Right cardiac atrium (tissue), 5 donors: ENCODE data around the gene SLC15A2. TPM values are rescaled to one million over a fixed set of nuclear protein-coding genes. Genes with fewer than 3 reads are reported as not detected.
"Not testable (repeated sequence)": the region's sequence is repeated elsewhere in the genome, so short reads cannot be mapped to it uniquely, and the experiment has no call there.

Experiments used
- ATAC-seq, 2 donors: fragments of 200-7000 bp; cut with Tn5 transposase; one replicate each; pipeline versions ENCODE4 v1.8.0 to v1.9.1; 2020; ENCODE audit warnings: moderate library complexity in 2 of 2, mild to moderate bottlenecking in 1 of 2
- DNase-seq, 3 donors: peaks; one replicate each; pipeline ENCODE4 v3.0.0-alpha.2; 2020
- H3K27ac ChIP-seq: one replicate; pipeline ENCODE4 v1.5.1; 2013; ENCODE audit warnings: mild to moderate bottlenecking, low read length, control low read depth, moderate library complexity
- H3K27me3 ChIP-seq: one replicate; pipeline ENCODE4 v1.6.1; 2013; ENCODE audit not compliant: control insufficient read depth, insufficient read depth
- H3K4me1 ChIP-seq: one replicate; pipeline ENCODE4 v1.6.1; 2013; ENCODE audit warnings: low read length; ENCODE audit not compliant: control insufficient read depth, insufficient read depth
- H3K4me3 ChIP-seq: one replicate; pipeline ENCODE4 v1.5.1; 2013; ENCODE audit warnings: low read length, control low read depth
- H3K9me3 ChIP-seq: one replicate; pipeline ENCODE4 v1.6.1; 2013; ENCODE audit warnings: low read length; ENCODE audit not compliant: control insufficient read depth
- WGBS: extraction: QIAGEN DNeasy Blood & Tissue Kit; methylation state at CpG from one replicate; pipeline ENCODE4 v1.1.7; 2013; 5-methylcytosine and 5-hydroxymethylcytosine counted together
- intact Hi-C, 4 donors: fragments of 100-400 bp; cut with DNase I; formaldehyde crosslinking; loops; one replicate each; pipeline versions ENCODE4 v1.11.0 to v1.14.0; 2022 to 2023
- long read RNA-seq, 4 donors: library from polyadenylated mRNA; unstranded; transcript quantifications; one replicate each; pipeline ENCODE4 v2.0.0, GENCODE V29; 2020 to 2021
- polyA plus RNA-seq: library from polyadenylated mRNA; stranded (reverse); fragments of 200-250 nt; gene quantifications from one replicate; pipeline ENCODE4 v1.2.3, GENCODE V29; 2013
- total RNA-seq, 4 donors: library from RNA; stranded (reverse); fragmentation: NEBNext Ultra II Directional; extraction: Animal tissue kit (Norgen Biotek cat#: 25700); gene quantifications; one replicate each; pipeline ENCODE4 v1.2.1, GENCODE V29; 2021
- donor health status: healthy with polysubstance abuse.
- donor health status: DM: no; HTN: yes; CAD: no.
- donor health status: DM: no; HTN: no; CAD: no.
- donor health status: DM: no; HTN: yes; CAD: no; lungs with severe emphysema.
- donor health status: DM: yes; HTN: yes; CAD: no.

SLC15A2 gene
- 1 to 10 TPM in 3 of 4 donors, under 1 TPM in 1; 0.56 to 8.5 (median 6.6) TPM for total RNA-seq
- polyA plus RNA-seq = 1.4 TPM
- long read RNA-seq, donor 1, full-length matches to known transcripts = 3 of 13 reads
- long read RNA-seq, donor 1, partial matches to known transcripts = 0 of 13 reads
- long read RNA-seq, donor 1, other reads (novel, unspliced or antisense) = 10 of 13 reads
- long read RNA-seq, donor 2, full-length matches to known transcripts = 1 of 1 reads
- long read RNA-seq, donor 2, partial matches to known transcripts = 0 of 1 reads
- long read RNA-seq, donor 2, other reads (novel, unspliced or antisense) = 0 of 1 reads
- long read RNA-seq, donor 3 = 0 reads
- long read RNA-seq, donor 4, partial matches to known transcripts = 0 of 2 reads
- long read RNA-seq, donor 4, other reads (novel, unspliced or antisense) = 2 of 2 reads

- 17% methylated on average over 3 of the region's 3 CpGs for WGBS
- Histone ChIP-seq H3K4me3 (no peak within 1 kb of the TSS), H3K9me3 (no peaks in the 10 kb centered on the region), H3K27ac (no peak within 1 kb of the TSS), H3K4me1 (peaks cover 2% of the 10 kb centered on the region), H3K27me3 (no peaks in the 10 kb centered on the region)
- intact Hi-C loops = no loop called here
- peak; percentile 37 to 78 (median 52) for DNase-seq
- peak; percentile 69 to 89 for ATAC-seq
Observed at GRCh38 chr3:121894301-121894990, at the start of gene SLC15A2. TSS of gene SLC15A2 (plus strand) at chr3:121894401. CDS start at chr3:121894477, 76 bp downstream.

- H3K27me3 ChIP-seq = no peaks in the 10 kb centered on the region
- no peaks in the 10 kb centered on the region for H3K9me3 ChIP-seq
- intact Hi-C loops = no loop called here
- no peak for DNase-seq
- ATAC-seq = no peak
- WGBS = 95% methylated on average over 7 of the region's 7 CpGs
- H3K27ac ChIP-seq = no peak overlapping the region
- no peak overlapping the region for H3K4me3 ChIP-seq
- no peaks in the 10 kb centered on the region for H3K4me1 ChIP-seq
Observed at GRCh38 chr3:121844892-121845291, 49.3 kb upstream of the SLC15A2 start.

- H3K27ac ChIP-seq = no peak overlapping the region
- H3K9me3 ChIP-seq = no peaks in the 10 kb centered on the region
- ATAC-seq = no peak
- no peak for DNase-seq
- H3K27me3 ChIP-seq = no peaks in the 10 kb centered on the region
- WGBS = 90% methylated on average over 2 of the region's 2 CpGs
- no peaks in the 10 kb centered on the region for H3K4me1 ChIP-seq
- H3K4me3 ChIP-seq = no peak overlapping the region
- intact Hi-C loops = no loop called here
Observed at GRCh38 chr3:121852256-121852655, 41.9 kb upstream of the SLC15A2 start.

GRCh38 chr3:121855555-121855954 lies 38.6 kb upstream of the SLC15A2 start:
- ATAC-seq (no peak), DNase-seq (no peak)
- Histone ChIP-seq H3K27me3 (no peaks in the 10 kb centered on the region), H3K4me1 (no peaks in the 10 kb centered on the region), H3K4me3 (no peak overlapping the region), H3K9me3 (no peaks in the 10 kb centered on the region), H3K27ac (no peak overlapping the region)
- intact Hi-C loops = no loop called here
- 38% methylated on average over 5 of the region's 5 CpGs for WGBS

GRCh38 chr3:121857778-121858177 lies 36.4 kb upstream of the SLC15A2 start:
- H3K9me3 ChIP-seq, H3K4me3 ChIP-seq, intact Hi-C loops, DNase-seq, H3K27me3 ChIP-seq, ATAC-seq, H3K27ac ChIP-seq, H3K4me1 ChIP-seq: not testable (repeated sequence)
- WGBS = 95% methylated on average over 4 of the region's 5 CpGs

GRCh38 chr3:121863247-121863646 lies 31.0 kb upstream of the SLC15A2 start:
- ATAC-seq, intact Hi-C loops, H3K27ac ChIP-seq, DNase-seq, H3K4me1 ChIP-seq, H3K27me3 ChIP-seq, H3K4me3 ChIP-seq, H3K9me3 ChIP-seq: not testable (repeated sequence)
- 97% methylated on average over 9 of the region's 9 CpGs for WGBS

GRCh38 chr3:121863801-121864200 lies 30.4 kb upstream of the SLC15A2 start:
- no peak for DNase-seq
- intact Hi-C loops = no loop called here
- Histone ChIP-seq H3K27me3 (no peaks in the 10 kb centered on the region), H3K4me3 (no peak overlapping the region), H3K9me3 (no peaks in the 10 kb centered on the region), H3K4me1 (no peaks in the 10 kb centered on the region), H3K27ac (no peak overlapping the region)
- ATAC-seq = no peak

- H3K4me1 ChIP-seq = no peaks in the 10 kb centered on the region
- intact Hi-C loops = no loop called here
- H3K27me3 ChIP-seq = no peaks in the 10 kb centered on the region
- no peaks in the 10 kb centered on the region for H3K9me3 ChIP-seq
- WGBS = 85% methylated on average over 2 of the region's 2 CpGs
- H3K27ac ChIP-seq = no peak overlapping the region
- DNase-seq = no peak
- no peak overlapping the region for H3K4me3 ChIP-seq
- no peak for ATAC-seq
Observed at GRCh38 chr3:121869736-121870135, 24.5 kb upstream of the SLC15A2 start.

GRCh38 chr3:121870717-121871116 lies 23.5 kb upstream of the SLC15A2 start:
- ATAC-seq = no peak
- Histone ChIP-seq H3K4me1 (no peaks in the 10 kb centered on the region), H3K27ac (no peak overlapping the region), H3K9me3 (no peaks in the 10 kb centered on the region), H3K4me3 (no peak overlapping the region), H3K27me3 (no peaks in the 10 kb centered on the region)
- no peak for DNase-seq
- intact Hi-C loops = no loop called here

GRCh38 chr3:121871430-121871829 lies 22.8 kb upstream of the SLC15A2 start:
- H3K4me1 ChIP-seq = no peaks in the 10 kb centered on the region
- DNase-seq = no peak
- no peak overlapping the region for H3K27ac ChIP-seq
- H3K9me3 ChIP-seq = no peaks in the 10 kb centered on the region
- no peak overlapping the region for H3K4me3 ChIP-seq
- intact Hi-C loops = no loop called here
- whole genome bisulfite sequencing = 60% methylated on average over 1 of the region's 1 CpG
- no peaks in the 10 kb centered on the region for H3K27me3 ChIP-seq
- ATAC-seq = no peak

GRCh38 chr3:121878411-121878810 lies 15.8 kb upstream of the SLC15A2 start:
- H3K27ac ChIP-seq = no peak overlapping the region
- H3K4me1 ChIP-seq = no peaks in the 10 kb centered on the region
- intact Hi-C loops = no loop called here
- no peaks in the 10 kb centered on the region for H3K9me3 ChIP-seq
- H3K27me3 ChIP-seq = no peaks in the 10 kb centered on the region
- 43% methylated on average over 1 of the region's 1 CpG for WGBS
- no peak for ATAC-seq
- no peak for DNase-seq
- no peak overlapping the region for H3K4me3 ChIP-seq
